ENCODE data around the gene C6orf141. TPM values are rescaled to one million over a fixed set of nuclear protein-coding genes. Genes with fewer than 3 reads are reported as not detected.

The C6orf141 gene
- total and polyA plus RNA-seq, 2 of the 8 experiments (the other 6 are each of a cell fraction or from before 2014, with no cell fraction given) = 7.6 to 16.1 TPM

DNA sequence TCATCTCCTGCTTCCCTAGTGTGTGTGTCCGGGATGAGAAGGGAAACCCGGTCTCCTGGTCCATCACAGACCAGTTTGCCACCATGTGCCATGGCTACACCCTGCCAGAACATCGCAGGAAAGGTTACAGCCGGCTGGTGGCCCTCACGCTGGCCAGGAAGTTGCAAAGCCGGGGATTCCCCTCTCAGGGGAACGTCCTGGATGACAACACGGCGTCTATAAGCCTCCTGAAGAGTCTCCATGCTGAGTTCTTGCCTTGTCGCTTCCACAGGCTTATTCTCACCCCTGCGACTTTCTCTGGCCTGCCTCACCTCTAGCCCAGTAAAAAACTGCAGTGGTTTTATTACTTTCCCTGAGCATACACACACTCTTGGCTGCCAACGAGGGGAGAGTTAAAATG, 23.9 kb upstream of the C6orf141 start (continued):
- TF ChIP-seq, protein P1, sequence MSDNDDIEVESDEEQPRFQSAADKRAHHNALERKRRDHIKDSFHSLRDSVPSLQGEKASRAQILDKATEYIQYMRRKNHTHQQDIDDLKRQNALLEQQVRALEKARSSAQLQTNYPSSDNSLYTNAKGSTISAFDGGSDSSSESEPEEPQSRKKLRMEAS (IDR thresholded peaks at IDR 0.05) = no peak
- TF ChIP-seq, protein P2, sequence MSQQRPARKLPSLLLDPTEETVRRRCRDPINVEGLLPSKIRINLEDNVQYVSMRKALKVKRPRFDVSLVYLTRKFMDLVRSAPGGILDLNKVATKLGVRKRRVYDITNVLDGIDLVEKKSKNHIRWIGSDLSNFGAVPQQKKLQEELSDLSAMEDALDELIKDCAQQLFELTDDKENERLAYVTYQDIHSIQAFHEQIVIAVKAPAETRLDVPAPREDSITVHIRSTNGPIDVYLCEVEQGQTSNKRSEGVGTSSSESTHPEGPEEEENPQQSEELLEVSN (IDR thresholded peaks at IDR 0.05) = no peak
- TF ChIP-seq, protein P3, sequence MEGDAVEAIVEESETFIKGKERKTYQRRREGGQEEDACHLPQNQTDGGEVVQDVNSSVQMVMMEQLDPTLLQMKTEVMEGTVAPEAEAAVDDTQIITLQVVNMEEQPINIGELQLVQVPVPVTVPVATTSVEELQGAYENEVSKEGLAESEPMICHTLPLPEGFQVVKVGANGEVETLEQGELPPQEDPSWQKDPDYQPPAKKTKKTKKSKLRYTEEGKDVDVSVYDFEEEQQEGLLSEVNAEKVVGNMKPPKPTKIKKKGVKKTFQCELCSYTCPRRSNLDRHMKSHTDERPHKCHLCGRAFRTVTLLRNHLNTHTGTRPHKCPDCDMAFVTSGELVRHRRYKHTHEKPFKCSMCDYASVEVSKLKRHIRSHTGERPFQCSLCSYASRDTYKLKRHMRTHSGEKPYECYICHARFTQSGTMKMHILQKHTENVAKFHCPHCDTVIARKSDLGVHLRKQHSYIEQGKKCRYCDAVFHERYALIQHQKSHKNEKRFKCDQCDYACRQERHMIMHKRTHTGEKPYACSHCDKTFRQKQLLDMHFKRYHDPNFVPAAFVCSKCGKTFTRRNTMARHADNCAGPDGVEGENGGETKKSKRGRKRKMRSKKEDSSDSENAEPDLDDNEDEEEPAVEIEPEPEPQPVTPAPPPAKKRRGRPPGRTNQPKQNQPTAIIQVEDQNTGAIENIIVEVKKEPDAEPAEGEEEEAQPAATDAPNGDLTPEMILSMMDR (IDR thresholded peaks at IDR 0.05; ENCODE audit: control extremely low read depth in 1 of 3, insufficient read depth in 1 of 3, low read depth in 1 of 3, low read length in 3 of 3) = no peak
- no peak for TF ChIP-seq SRF (IDR thresholded peaks at IDR 0.05; ENCODE audit: low read depth, low read length)
- TF ChIP-seq JUN (IDR thresholded peaks at IDR 0.05; ENCODE audit: low read depth, low read length) = no peak
- TF ChIP-seq, protein P4, sequence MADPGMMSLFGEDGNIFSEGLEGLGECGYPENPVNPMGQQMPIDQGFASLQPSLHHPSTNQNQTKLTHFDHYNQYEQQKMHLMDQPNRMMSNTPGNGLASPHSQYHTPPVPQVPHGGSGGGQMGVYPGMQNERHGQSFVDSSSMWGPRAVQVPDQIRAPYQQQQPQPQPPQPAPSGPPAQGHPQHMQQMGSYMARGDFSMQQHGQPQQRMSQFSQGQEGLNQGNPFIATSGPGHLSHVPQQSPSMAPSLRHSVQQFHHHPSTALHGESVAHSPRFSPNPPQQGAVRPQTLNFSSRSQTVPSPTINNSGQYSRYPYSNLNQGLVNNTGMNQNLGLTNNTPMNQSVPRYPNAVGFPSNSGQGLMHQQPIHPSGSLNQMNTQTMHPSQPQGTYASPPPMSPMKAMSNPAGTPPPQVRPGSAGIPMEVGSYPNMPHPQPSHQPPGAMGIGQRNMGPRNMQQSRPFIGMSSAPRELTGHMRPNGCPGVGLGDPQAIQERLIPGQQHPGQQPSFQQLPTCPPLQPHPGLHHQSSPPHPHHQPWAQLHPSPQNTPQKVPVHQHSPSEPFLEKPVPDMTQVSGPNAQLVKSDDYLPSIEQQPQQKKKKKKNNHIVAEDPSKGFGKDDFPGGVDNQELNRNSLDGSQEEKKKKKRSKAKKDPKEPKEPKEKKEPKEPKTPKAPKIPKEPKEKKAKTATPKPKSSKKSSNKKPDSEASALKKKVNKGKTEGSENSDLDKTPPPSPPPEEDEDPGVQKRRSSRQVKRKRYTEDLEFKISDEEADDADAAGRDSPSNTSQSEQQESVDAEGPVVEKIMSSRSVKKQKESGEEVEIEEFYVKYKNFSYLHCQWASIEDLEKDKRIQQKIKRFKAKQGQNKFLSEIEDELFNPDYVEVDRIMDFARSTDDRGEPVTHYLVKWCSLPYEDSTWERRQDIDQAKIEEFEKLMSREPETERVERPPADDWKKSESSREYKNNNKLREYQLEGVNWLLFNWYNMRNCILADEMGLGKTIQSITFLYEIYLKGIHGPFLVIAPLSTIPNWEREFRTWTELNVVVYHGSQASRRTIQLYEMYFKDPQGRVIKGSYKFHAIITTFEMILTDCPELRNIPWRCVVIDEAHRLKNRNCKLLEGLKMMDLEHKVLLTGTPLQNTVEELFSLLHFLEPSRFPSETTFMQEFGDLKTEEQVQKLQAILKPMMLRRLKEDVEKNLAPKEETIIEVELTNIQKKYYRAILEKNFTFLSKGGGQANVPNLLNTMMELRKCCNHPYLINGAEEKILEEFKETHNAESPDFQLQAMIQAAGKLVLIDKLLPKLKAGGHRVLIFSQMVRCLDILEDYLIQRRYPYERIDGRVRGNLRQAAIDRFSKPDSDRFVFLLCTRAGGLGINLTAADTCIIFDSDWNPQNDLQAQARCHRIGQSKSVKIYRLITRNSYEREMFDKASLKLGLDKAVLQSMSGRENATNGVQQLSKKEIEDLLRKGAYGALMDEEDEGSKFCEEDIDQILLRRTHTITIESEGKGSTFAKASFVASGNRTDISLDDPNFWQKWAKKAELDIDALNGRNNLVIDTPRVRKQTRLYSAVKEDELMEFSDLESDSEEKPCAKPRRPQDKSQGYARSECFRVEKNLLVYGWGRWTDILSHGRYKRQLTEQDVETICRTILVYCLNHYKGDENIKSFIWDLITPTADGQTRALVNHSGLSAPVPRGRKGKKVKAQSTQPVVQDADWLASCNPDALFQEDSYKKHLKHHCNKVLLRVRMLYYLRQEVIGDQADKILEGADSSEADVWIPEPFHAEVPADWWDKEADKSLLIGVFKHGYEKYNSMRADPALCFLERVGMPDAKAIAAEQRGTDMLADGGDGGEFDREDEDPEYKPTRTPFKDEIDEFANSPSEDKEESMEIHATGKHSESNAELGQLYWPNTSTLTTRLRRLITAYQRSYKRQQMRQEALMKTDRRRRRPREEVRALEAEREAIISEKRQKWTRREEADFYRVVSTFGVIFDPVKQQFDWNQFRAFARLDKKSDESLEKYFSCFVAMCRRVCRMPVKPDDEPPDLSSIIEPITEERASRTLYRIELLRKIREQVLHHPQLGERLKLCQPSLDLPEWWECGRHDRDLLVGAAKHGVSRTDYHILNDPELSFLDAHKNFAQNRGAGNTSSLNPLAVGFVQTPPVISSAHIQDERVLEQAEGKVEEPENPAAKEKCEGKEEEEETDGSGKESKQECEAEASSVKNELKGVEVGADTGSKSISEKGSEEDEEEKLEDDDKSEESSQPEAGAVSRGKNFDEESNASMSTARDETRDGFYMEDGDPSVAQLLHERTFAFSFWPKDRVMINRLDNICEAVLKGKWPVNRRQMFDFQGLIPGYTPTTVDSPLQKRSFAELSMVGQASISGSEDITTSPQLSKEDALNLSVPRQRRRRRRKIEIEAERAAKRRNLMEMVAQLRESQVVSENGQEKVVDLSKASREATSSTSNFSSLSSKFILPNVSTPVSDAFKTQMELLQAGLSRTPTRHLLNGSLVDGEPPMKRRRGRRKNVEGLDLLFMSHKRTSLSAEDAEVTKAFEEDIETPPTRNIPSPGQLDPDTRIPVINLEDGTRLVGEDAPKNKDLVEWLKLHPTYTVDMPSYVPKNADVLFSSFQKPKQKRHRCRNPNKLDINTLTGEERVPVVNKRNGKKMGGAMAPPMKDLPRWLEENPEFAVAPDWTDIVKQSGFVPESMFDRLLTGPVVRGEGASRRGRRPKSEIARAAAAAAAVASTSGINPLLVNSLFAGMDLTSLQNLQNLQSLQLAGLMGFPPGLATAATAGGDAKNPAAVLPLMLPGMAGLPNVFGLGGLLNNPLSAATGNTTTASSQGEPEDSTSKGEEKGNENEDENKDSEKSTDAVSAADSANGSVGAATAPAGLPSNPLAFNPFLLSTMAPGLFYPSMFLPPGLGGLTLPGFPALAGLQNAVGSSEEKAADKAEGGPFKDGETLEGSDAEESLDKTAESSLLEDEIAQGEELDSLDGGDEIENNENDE (IDR thresholded peaks at IDR 0.05; ENCODE audit: insufficient replicate concordance, low read length) = no peak
- TF ChIP-seq RAD21 (IDR thresholded peaks at IDR 0.05 in 1 of 2, conservative IDR thresholded peaks at IDR 0.05 in 1 of 2; ENCODE audit: low read depth in 2 of 2, low read length in 2 of 2) = no peak
